Mesothelial cell of epicardium (in vitro differentiated cells): ENCODE results near the gene ZNF804B. TPM values are rescaled to one million over a fixed set of nuclear protein-coding genes. Genes with fewer than 3 reads are reported as not detected.

Source experiments
- DNase-seq, 2 experiments: peaks; one replicate each; pipeline ENCODE4 v3.0.0; 2021; ENCODE audit warnings: low spot score in 2 of 2; ENCODE audit not compliant: unreplicated experiment in 2 of 2
- H3K27ac Mint-ChIP-seq: 2 replicates; pipeline ENCODE4 v1.8.0; 2021; ENCODE audit warnings: mixed read lengths
- H3K27me3 Mint-ChIP-seq: 2 replicates; pipeline ENCODE4 v1.8.0; 2021; ENCODE audit warnings: low read depth, mixed read lengths
- H3K36me3 Mint-ChIP-seq: 2 replicates; pipeline ENCODE4 v1.8.0; 2021; ENCODE audit warnings: mixed read lengths
- H3K4me1 Mint-ChIP-seq: 2 replicates; pipeline ENCODE4 v1.8.0; 2021; ENCODE audit warnings: mixed read lengths
- H3K4me3 Mint-ChIP-seq: 2 replicates; pipeline ENCODE4 v1.8.0; 2021; ENCODE audit warnings: mild to moderate bottlenecking, moderate library complexity, mixed read lengths
- H3K9me3 Mint-ChIP-seq: 2 replicates; pipeline ENCODE4 v1.8.0; 2021; ENCODE audit warnings: mixed read lengths
- total RNA-seq: library from RNA; stranded (reverse); gene quantifications from 3 replicates; pipeline ENCODE4 v1.2.1, GENCODE V29; 2021
- TF ChIP-seq, protein P1 (sequence below): fragments of 200-600 bp; sonication (generic); IDR thresholded peaks from one replicate; pipeline ENCODE4 v1.5.0; 2021; ENCODE audit warnings: antibody characterized with exemption; ENCODE audit not compliant: unreplicated experiment

Gene ZNF804B
- total RNA-seq, 1 donor from 2014 or later, result 0.47 TPM

DNA sequence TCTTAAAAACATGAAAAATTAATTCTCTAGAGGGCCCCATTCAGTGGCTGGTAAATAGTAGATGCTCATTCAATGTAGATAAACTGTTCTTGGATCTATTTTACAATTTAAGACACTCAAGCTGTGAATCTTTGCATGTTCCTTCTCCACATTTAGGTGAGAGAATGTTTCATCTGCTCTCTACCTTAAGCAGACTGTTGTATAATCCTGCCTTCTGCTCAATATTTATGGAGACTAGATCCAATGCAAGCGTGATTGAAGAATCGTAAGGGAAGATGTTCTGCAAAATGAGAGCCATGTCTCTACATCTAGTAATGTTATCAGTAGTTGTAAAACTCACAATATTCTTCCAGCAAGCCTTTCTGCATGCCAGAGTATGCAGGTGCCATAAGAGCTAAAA is 151.0 kb downstream of the ZNF804B start:
- H3K9me3 Mint-ChIP-seq, result no peaks in the 10 kb centered on the region
- no peak overlapping the region for H3K4me3 Mint-ChIP-seq
- no peaks in the 10 kb centered on the region for H3K36me3 Mint-ChIP-seq
- H3K27me3 Mint-ChIP-seq, result no peaks in the 10 kb centered on the region
- no peaks in the 10 kb centered on the region for H3K4me1 Mint-ChIP-seq
- no peak for DNase-seq
- TF ChIP-seq, protein P1, sequence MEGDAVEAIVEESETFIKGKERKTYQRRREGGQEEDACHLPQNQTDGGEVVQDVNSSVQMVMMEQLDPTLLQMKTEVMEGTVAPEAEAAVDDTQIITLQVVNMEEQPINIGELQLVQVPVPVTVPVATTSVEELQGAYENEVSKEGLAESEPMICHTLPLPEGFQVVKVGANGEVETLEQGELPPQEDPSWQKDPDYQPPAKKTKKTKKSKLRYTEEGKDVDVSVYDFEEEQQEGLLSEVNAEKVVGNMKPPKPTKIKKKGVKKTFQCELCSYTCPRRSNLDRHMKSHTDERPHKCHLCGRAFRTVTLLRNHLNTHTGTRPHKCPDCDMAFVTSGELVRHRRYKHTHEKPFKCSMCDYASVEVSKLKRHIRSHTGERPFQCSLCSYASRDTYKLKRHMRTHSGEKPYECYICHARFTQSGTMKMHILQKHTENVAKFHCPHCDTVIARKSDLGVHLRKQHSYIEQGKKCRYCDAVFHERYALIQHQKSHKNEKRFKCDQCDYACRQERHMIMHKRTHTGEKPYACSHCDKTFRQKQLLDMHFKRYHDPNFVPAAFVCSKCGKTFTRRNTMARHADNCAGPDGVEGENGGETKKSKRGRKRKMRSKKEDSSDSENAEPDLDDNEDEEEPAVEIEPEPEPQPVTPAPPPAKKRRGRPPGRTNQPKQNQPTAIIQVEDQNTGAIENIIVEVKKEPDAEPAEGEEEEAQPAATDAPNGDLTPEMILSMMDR, result no peak
- H3K27ac Mint-ChIP-seq, result no peak overlapping the region

DNA sequence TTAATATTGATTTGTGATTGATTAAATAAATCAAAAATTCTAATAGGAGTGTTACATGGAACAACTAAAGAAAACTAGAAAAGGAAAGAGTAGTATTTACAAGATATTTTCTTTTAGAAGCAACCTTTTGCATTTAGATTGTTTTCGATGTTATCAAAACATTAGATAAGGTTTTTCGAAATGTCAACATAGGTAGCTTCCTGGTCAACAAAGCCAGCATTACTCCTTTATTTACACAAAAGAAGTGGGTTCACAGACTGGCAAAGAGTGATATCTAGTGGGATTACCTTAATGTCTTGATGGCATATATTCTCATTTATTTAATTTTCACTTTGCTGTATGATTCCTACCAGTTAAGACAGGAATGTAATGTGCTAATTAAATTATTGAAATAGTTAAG is 153.4 kb downstream of the ZNF804B start:
- Mint-ChIP-seq H3K27ac (no peak overlapping the region), H3K27me3 (no peaks in the 10 kb centered on the region), H3K4me1 (no peaks in the 10 kb centered on the region), H3K36me3 (no peaks in the 10 kb centered on the region), H3K9me3 (no peaks in the 10 kb centered on the region), H3K4me3 (no peak overlapping the region)
- TF ChIP-seq, protein P1, result no peak
- no peak for DNase-seq

DNA sequence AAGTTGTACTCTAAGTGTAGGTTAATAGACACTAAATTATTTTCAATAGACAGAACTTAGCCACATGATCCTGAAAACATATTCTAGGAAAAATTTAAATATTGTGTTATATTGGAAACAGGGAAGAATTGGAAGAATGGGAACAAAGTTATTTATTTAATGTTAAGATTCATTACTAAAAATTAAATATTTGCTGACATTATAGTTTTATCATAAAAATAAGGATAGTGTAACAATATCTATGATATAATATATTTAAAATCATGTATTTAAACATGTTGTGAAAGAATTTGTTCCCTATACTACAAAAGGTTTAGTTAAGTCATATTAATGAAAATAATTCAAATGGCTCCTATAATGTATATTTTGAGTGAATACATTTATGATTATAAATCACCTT is 156.1 kb downstream of the ZNF804B start:
- no peaks in the 10 kb centered on the region for H3K4me1 Mint-ChIP-seq
- H3K9me3 Mint-ChIP-seq, result no peaks in the 10 kb centered on the region
- H3K27ac Mint-ChIP-seq, result no peak overlapping the region
- H3K27me3 Mint-ChIP-seq, result no peaks in the 10 kb centered on the region
- no peaks in the 10 kb centered on the region for H3K36me3 Mint-ChIP-seq
- H3K4me3 Mint-ChIP-seq, result no peak overlapping the region
- TF ChIP-seq, protein P1, result no peak
- DNase-seq, result no peak

DNA sequence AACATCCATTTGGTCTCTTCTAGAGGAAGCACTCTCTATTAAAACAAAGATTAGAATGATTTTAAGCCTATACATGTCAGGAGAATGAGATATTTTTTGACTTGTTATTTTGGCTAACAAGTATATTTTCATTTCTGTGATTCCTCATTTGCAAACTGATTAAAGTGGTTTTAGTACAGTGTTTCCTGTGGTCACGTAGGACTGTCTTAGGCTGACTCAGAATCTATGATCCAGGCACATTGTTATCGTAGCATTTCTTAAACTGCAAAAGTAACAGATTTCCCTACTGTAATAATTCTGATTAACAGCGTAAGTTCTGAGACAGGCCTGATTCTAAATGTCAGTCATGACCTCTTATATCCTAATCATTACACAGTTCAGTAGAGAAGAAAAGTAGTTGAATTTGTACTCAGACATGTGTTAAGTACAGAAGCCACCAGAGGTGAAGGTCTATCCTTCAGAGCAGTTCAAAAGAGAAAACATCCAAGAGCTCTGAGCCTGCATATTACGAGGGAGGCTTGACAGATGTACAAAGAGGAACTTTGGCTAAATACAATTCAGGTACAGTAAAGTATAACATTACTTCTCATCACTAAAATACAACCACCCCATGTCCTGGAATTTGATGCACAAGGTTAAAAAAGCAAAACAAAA is 160.1 kb downstream of the ZNF804B start:
- H3K36me3 Mint-ChIP-seq, result no peaks in the 10 kb centered on the region
- no peaks in the 10 kb centered on the region for H3K9me3 Mint-ChIP-seq
- H3K27me3 Mint-ChIP-seq, result no peaks in the 10 kb centered on the region

DNA sequence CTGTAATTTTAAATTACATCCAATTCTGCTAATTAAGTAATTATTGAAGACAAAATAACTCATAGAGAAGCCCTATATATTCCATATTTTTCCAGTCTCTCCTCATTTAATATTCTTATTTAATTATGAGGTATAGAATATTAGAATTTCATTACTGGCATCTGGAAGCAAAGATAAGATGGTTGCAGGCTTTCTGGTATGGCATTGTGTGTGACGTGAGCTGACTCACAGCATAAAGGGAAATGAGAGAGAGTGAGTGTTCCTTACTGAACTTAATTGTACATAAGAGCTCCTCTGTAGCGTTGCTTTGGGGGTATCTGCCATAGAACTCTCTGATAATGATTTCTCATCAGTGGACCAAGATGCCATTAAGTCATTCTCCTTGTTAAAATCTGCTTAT is 163.4 kb downstream of the ZNF804B start:
- no peak for DNase-seq
- no peak overlapping the region for H3K4me3 Mint-ChIP-seq
- no peak overlapping the region for H3K27ac Mint-ChIP-seq
- TF ChIP-seq, protein P1, result no peak
- no peaks in the 10 kb centered on the region for H3K27me3 Mint-ChIP-seq
- no peaks in the 10 kb centered on the region for H3K36me3 Mint-ChIP-seq
- no peaks in the 10 kb centered on the region for H3K4me1 Mint-ChIP-seq
- H3K9me3 Mint-ChIP-seq, result no peaks in the 10 kb centered on the region

More for the DNA sequence above, 160.1 kb downstream of the ZNF804B start:
- TF ChIP-seq, protein P1, result no peak
- DNase-seq, result no peak
- no peaks in the 10 kb centered on the region for H3K4me1 Mint-ChIP-seq
- H3K4me3 Mint-ChIP-seq, result no peak overlapping the region
- no peak overlapping the region for H3K27ac Mint-ChIP-seq

DNA sequence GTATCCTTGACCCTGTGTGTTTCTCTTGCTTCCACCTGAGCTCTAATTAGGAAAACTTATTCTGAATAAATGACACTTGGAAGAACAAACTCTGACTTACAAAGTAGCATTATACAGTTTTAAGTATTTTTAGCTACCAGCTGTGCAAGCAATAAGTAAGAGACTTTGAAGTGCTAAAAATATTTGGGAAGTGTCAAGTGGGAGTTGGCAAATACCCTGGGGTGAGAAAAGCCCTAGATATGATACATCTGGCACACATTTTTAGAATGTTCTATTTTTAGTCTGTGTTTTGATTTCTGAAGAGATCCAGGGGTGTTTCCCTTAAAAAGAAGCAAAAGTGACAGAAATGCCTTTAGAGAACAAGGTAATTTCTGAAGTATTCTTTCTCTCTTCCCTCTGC is 168.8 kb downstream of the ZNF804B start:
- H3K27me3 Mint-ChIP-seq, result no peaks in the 10 kb centered on the region
- no peak overlapping the region for H3K27ac Mint-ChIP-seq
- H3K36me3 Mint-ChIP-seq, result no peaks in the 10 kb centered on the region
- DNase-seq, result no peak
- no peak overlapping the region for H3K4me3 Mint-ChIP-seq
- peaks cover 5% of the 10 kb centered on the region for H3K9me3 Mint-ChIP-seq
- TF ChIP-seq, protein P1, result no peak
- H3K4me1 Mint-ChIP-seq, result no peaks in the 10 kb centered on the region
